Measurements from ENCODE around the gene GLO1. TPM values are rescaled to one million over a fixed set of nuclear protein-coding genes. Genes with fewer than 3 reads are reported as not detected.
A peak's percentile ranks its signal among the peaks of the same experiment; 100 is the strongest.

GLO1 gene
- total and polyA plus RNA-seq, 2 experiments from 2014 or later, result 137 to 170 TPM

DNA sequence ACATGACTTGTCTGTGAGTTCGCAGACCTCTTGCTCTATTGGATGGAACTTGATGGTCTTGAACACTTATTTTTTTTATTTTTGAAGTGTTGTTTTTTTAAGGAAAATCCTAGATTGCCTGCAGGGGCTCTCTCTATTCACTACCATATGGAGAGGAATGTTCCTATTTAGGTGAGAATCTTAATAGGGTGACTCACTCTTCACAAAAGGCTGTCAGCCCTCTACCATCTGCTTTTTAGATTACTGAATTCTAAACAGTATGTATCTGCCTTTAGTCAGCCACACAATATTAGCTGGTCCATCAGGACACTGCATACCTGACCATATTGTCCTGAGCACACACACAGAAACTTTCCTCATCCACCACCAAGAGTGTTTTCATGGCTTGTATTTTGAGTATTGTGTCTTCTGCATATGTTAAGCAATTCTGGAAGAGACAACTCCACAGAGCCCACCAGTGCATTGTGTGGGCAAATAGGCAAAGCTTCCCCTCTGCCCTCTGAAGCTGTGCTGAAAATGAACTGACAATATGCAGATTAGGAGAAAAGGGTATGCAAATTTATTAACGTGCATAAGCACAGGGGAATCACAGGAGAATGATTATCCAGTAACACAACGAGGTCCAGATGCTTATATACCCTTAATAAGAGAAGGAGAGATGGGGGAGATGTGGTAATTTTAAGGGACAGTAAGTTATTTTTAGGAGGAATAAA is 56.6 kb downstream of the GLO1 start:
- Histone ChIP-seq H3K27me3 (no peaks in the 10 kb centered on the region), H3K27ac (no peak overlapping the region), H3K9me2 (replicated peaks; ENCODE audit: insufficient read depth) (no peaks in the 10 kb centered on the region), H4K20me1 (ENCODE audit: insufficient read depth, poor library complexity, severe bottlenecking) (no peaks in the 10 kb centered on the region), H3K4me3 (no peak overlapping the region), H2AFZ (no peak overlapping the region), H3K4me1 (ENCODE audit: insufficient read depth) (no peaks in the 10 kb centered on the region), H3K36me3 (replicated peaks; ENCODE audit: insufficient read depth, low read depth) (no peaks in the 10 kb centered on the region), H3K9me3 (ENCODE audit: low read depth) (no peaks in the 10 kb centered on the region), H3K4me2 (no peak overlapping the region), H3K79me2 (peaks cover 2% of the 10 kb centered on the region)
- WGBS (ENCODE audit: low lambda C conversion rate, missing lambda C conversion rate), result 82% methylated on average over 3 of the region's 3 CpGs
- TF ChIP-seq EZH2phosphoT487 (IDR thresholded peaks at IDR 0.05; ENCODE audit: low read depth, severe bottlenecking, unreplicated experiment), result no peak
- TF ChIP-seq, protein P1, sequence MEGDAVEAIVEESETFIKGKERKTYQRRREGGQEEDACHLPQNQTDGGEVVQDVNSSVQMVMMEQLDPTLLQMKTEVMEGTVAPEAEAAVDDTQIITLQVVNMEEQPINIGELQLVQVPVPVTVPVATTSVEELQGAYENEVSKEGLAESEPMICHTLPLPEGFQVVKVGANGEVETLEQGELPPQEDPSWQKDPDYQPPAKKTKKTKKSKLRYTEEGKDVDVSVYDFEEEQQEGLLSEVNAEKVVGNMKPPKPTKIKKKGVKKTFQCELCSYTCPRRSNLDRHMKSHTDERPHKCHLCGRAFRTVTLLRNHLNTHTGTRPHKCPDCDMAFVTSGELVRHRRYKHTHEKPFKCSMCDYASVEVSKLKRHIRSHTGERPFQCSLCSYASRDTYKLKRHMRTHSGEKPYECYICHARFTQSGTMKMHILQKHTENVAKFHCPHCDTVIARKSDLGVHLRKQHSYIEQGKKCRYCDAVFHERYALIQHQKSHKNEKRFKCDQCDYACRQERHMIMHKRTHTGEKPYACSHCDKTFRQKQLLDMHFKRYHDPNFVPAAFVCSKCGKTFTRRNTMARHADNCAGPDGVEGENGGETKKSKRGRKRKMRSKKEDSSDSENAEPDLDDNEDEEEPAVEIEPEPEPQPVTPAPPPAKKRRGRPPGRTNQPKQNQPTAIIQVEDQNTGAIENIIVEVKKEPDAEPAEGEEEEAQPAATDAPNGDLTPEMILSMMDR (IDR thresholded peaks at IDR 0.05; ENCODE audit: poor library complexity), result no peak
- no peak for TF ChIP-seq EZH2 (IDR thresholded peaks at IDR 0.05; ENCODE audit: borderline replicate concordance)
- DNase-seq (ENCODE audit: low spot score), result no peak

DNA sequence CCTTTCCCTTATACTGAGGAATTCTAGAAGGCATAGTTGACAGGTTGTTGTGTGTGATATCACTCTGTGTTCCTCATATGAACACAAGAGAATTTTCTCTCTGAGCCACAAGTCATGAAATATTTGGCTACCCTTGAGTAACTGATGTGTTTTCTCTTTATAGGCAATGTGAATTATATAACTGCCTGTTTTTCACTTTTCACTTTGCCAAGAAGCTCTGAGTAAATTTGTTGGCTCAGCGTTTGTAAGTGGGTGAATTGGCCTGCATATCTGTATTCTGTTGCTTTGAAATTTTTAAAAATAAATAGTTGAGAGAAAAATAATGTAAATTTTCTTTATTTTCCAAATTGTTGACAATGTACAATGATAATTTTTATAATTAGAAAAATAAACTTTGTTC is 58.0 kb downstream of the GLO1 start:
- H3K4me3 ChIP-seq, result no peak overlapping the region
- H3K27ac ChIP-seq, result no peak overlapping the region

DNA sequence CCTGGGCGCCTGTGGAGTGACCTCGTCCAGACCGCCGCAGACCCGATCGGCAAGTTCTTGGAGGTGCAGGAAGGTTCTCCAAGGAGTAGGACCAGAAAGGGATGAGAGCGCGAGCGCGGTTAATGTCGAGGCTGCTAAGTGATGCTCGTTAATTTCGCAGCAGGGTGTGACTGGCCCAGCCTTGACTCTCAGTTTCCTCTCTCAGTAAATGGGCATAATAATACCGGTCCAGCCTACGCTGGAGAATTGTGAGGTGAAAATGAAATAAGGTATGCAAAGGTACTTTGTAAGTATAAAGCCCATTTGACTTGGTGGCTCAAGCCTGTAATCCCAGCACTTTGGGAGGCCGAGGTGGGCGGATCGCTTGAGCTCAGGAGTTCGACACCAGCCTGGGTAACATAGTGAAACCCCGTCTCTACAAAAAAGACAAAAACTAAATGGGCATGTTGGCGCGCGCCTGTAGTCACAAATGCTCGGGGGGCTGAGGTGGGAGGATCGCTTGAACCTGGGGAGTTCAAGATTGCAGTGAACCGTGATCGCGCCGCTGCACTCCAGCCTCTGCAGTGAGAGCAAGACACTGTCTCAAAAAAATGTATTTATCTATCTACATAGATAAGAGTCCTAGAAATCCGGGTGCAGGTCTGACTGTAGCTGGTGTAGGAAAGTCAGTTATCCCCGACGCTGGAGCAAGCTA is 62.6 kb downstream of the GLO1 start:
- Histone ChIP-seq H4K20me1 (ENCODE audit: insufficient read depth, poor library complexity, severe bottlenecking) (no peaks in the 10 kb centered on the region), H2AFZ (peak overlapping the region; percentile 98), H3K36me3 (replicated peaks; ENCODE audit: insufficient read depth, low read depth) (no peaks in the 10 kb centered on the region), H3K79me2 (peaks cover 45% of the 10 kb centered on the region), H3K4me1 (ENCODE audit: insufficient read depth) (peaks cover 11% of the 10 kb centered on the region), H3K27me3 (no peaks in the 10 kb centered on the region), H3K9me2 (replicated peaks; ENCODE audit: insufficient read depth) (no peaks in the 10 kb centered on the region), H3K27ac (peak overlapping the region; percentile 98), H3K9me3 (ENCODE audit: low read depth) (no peaks in the 10 kb centered on the region), H3K4me3 (peak overlapping the region; percentile 94), H3K4me2 (peak overlapping the region; percentile 88)
- TF ChIP-seq, protein P1 (IDR thresholded peaks at IDR 0.05; ENCODE audit: poor library complexity), result no peak
- TF ChIP-seq EZH2 (IDR thresholded peaks at IDR 0.05; ENCODE audit: borderline replicate concordance) (no peak), EZH2phosphoT487 (IDR thresholded peaks at IDR 0.05; ENCODE audit: low read depth, severe bottlenecking, unreplicated experiment) (no peak)
- peak; percentile 8 for DNase-seq (ENCODE audit: low spot score)
- WGBS (ENCODE audit: low lambda C conversion rate, missing lambda C conversion rate), result 27% methylated on average over 32 of the region's 32 CpGs

More for the DNA sequence above, 58.0 kb downstream of the GLO1 start:
- Histone ChIP-seq H3K9me3 (ENCODE audit: low read depth) (no peaks in the 10 kb centered on the region), H3K9me2 (replicated peaks; ENCODE audit: insufficient read depth) (no peaks in the 10 kb centered on the region), H3K27me3 (no peaks in the 10 kb centered on the region), H2AFZ (no peak overlapping the region), H4K20me1 (ENCODE audit: insufficient read depth, poor library complexity, severe bottlenecking) (no peaks in the 10 kb centered on the region), H3K4me2 (no peak overlapping the region), H3K36me3 (replicated peaks; ENCODE audit: insufficient read depth, low read depth) (no peaks in the 10 kb centered on the region), H3K79me2 (peaks cover 13% of the 10 kb centered on the region), H3K4me1 (ENCODE audit: insufficient read depth) (peaks cover 7% of the 10 kb centered on the region)
- 79% methylated on average over 1 of the region's 1 CpG for WGBS (ENCODE audit: low lambda C conversion rate, missing lambda C conversion rate)
- DNase-seq (ENCODE audit: low spot score), result no peak
- TF ChIP-seq EZH2phosphoT487 (IDR thresholded peaks at IDR 0.05; ENCODE audit: low read depth, severe bottlenecking, unreplicated experiment) (no peak), EZH2 (IDR thresholded peaks at IDR 0.05; ENCODE audit: borderline replicate concordance) (no peak)
- TF ChIP-seq, protein P1 (IDR thresholded peaks at IDR 0.05; ENCODE audit: poor library complexity), result no peak
